Middle frontal gyrus (tissue), 1 donor: ENCODE data around the gene TLE4.
"Not testable (repeated sequence)": the region's sequence is repeated elsewhere in the genome, so short reads cannot be mapped to it uniquely, and the experiment has no call there.

ENCODE experiments used
- DNase-seq: peaks from one replicate; pipeline ENCODE4 v3.0.0-alpha.2; 2015; ENCODE audit warnings: low spot score; ENCODE audit errors: extremely low spot score

TLE4 gene

GRCh38 chr9:79633558-79633957, 61.8 kb downstream of the TLE4 start:
- DNase-seq, result no peak

- no peak for DNase-seq
Observed at GRCh38 chr9:79637177-79637925, 65.6 kb downstream of the TLE4 start.

- no peak for DNase-seq
Observed at GRCh38 chr9:79638806-79639205, 67.0 kb downstream of the TLE4 start.

GRCh38 chr9:79639354-79639753, 67.6 kb downstream of the TLE4 start:
- no peak for DNase-seq

GRCh38 chr9:79640067-79640466, 68.3 kb downstream of the TLE4 start:
- not testable (repeated sequence) for DNase-seq

- DNase-seq, result no peak
Observed at GRCh38 chr9:79641070-79641469, 69.3 kb downstream of the TLE4 start.

- DNase-seq, result no peak
Observed at GRCh38 chr9:79642671-79643070, 70.9 kb downstream of the TLE4 start.

- no peak for DNase-seq
Observed at GRCh38 chr9:79644048-79644447, 72.3 kb downstream of the TLE4 start.

GRCh38 chr9:79644601-79645000, 72.8 kb downstream of the TLE4 start:
- no peak for DNase-seq

- no peak for DNase-seq
Observed at GRCh38 chr9:79645110-79645509, 73.3 kb downstream of the TLE4 start.

GRCh38 chr9:79646096-79646495, 74.3 kb downstream of the TLE4 start:
- no peak for DNase-seq

- no peak for DNase-seq
Observed at GRCh38 chr9:79651251-79651795, 79.6 kb downstream of the TLE4 start.

- DNase-seq, result no peak
Observed at GRCh38 chr9:79652598-79652997, 80.8 kb downstream of the TLE4 start.

- DNase-seq, result not testable (repeated sequence)
Observed at GRCh38 chr9:79654591-79655382, 83.0 kb downstream of the TLE4 start.

- DNase-seq, result no peak
Observed at GRCh38 chr9:79655551-79655950, 83.8 kb downstream of the TLE4 start.

GRCh38 chr9:79656169-79656568, 84.4 kb downstream of the TLE4 start:
- no peak for DNase-seq

GRCh38 chr9:79657891-79658290, 86.1 kb downstream of the TLE4 start:
- no peak for DNase-seq

GRCh38 chr9:79658926-79659325, 87.2 kb downstream of the TLE4 start:
- no peak for DNase-seq

GRCh38 chr9:79660615-79661014, 88.8 kb downstream of the TLE4 start:
- DNase-seq, result no peak

GRCh38 chr9:79661279-79661678, 89.5 kb downstream of the TLE4 start:
- no peak for DNase-seq

- DNase-seq, result no peak
Observed at GRCh38 chr9:79661886-79662536, 90.2 kb downstream of the TLE4 start.

GRCh38 chr9:79662537-79662956, 90.8 kb downstream of the TLE4 start:
- no peak for DNase-seq
